DMS79 treated with DMSO at 0.1 percent for 48 hours (cell line): ENCODE measurements around the gene GDF2.

Experiments
- DNase-seq: peaks from one replicate; lab custom pipeline; 2025; lab: John Stamatoyannopoulos, UW

Gene GDF2

GRCh38 chr10:47353351-47353750 is 31.1 kb downstream of the GDF2 start:
- DNase-seq = no peak

GRCh38 chr10:47354165-47354564 is 31.9 kb downstream of the GDF2 start:
- no peak for DNase-seq

- no peak for DNase-seq
These were observed 32.6 kb downstream of the GDF2 start for GRCh38 chr10:47354900-47355299.

GRCh38 chr10:47356708-47357107 is 34.5 kb downstream of the GDF2 start:
- no peak for DNase-seq

GRCh38 chr10:47357131-47357582 is 34.9 kb downstream of the GDF2 start:
- no peak for DNase-seq

GRCh38 chr10:47357911-47358310 is 35.7 kb downstream of the GDF2 start:
- DNase-seq = no peak

GRCh38 chr10:47358457-47358856 is 36.2 kb downstream of the GDF2 start:
- DNase-seq = no peak

DNA sequence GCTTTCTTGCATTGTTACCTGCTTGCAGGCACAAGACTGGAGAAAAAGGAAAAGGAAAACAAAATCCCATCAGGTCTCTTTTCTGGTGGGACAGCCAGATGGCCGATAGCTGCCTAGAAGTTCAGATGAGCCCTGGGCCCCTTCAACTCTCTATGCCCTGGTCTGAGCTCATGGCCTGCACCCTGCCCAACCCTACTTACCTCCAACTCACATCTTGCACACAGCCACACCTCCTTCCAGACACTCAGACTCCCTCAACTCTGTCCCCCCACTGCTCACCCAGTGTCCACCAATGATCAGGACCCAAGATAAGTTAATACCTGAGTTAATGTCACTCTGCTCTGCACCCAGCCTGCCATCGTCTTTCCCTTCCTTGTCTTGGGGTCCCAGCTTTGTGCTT is 36.8 kb downstream of the GDF2 start:
- DNase-seq = no peak

DNA sequence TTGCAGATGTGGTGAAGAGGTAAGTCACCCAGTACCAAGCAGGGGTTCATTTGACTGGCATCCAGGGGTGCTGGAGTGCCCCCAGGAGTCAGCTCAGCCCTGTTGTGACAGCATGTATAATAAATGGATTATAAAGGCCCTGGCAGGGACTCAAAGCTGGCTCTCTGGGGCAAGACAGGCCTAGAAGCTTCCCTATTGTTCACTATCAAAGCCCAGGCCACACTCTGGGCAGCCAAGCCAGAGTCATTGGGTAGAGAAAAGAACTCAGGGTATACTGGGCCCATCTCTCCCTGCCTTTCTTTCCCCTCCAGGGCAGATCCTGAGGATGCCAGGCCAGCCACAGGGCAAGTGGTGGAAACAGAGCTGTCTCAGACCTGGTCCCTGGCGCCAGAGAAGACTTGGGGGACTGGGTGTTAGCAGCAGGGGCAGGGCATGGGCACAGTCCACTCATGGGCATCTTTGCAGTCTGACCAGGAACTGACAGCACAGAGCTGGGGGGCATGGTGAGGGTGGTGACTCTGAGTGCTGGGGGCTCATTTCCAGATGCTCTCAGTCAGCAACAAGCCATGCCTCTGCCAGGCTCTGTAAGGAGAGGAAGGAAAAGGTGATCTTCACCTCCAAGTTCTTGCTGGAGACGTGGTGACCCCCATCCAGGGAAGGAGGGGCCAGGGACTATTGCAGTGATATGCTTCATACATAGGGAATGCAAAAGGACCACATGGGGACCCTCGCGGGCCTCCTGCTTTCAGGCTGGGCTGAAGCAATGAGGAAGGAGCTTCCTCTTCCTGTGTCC is 37.6 kb downstream of the GDF2 start:
- DNase-seq = no peak

DNA sequence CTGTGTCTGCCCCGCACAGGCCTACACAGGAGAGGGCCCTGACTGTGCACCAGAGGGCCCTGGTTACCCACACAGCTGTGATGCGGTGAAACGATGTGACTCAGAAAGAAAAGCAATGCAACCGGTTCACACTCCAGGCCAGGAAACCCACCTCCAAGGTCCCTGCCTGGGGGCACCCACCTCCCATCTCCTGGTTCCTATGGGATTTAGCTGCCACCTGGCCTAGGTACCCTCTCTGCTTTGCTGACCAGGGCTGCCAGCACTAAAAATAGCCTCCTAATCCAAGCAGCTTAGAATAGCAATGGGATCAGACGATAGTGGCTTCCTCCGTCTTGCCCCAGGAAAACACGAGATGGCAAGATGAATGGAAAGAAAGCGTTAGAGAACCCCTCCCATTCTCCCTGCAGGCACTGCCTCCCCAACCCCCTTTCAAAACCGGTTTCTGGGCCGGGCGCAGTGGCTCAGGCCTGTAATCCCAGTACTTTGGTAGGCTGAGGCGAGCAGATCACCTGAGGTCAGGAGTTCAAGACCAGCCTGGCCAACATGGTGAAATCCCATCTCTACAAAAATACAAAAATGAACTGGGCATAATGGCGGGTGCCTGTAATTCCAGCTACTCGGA is 38.3 kb downstream of the GDF2 start:
- DNase-seq = no peak

GRCh38 chr10:47361293-47361692 is 39.0 kb downstream of the GDF2 start:
- DNase-seq = no peak

DNA sequence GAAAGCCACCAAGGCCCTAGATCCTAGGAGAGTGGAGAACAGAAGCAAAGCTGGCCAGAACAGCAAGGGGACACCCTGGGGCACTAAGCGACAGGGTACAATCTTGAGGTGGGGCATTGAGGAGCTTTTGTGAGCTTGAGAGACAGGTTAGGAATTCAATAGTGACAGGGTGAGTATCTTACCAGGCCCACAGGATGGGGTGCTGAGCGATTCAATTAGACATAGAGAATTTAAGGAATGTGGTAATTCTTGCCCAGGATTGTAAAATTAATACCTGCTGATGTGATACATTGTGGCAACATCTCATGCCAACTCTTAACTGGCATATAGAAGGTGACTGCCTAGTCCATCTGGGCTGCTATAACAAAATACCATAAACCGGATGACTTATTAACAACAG is 39.9 kb downstream of the GDF2 start:
- DNase-seq = no peak

DNA sequence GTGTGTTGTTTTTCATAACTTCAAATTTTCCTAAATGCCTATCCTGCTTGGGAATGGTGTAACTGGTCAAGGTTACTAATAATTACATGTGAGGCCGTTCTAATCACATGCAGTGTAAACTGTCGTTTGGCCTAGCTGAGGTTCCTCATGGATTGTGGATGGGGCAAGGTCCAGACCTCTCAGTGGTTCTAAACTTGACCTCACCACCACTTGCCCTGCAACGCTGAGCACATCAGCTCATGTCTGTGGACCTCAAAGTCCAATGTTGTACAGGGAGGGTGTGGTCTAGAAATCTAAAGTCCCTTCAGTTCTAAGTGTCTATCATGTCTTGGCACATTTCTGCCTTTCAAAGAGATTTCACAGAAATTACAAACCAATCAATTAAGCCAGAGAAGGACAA is 41.5 kb downstream of the GDF2 start:
- DNase-seq = no peak

DNA sequence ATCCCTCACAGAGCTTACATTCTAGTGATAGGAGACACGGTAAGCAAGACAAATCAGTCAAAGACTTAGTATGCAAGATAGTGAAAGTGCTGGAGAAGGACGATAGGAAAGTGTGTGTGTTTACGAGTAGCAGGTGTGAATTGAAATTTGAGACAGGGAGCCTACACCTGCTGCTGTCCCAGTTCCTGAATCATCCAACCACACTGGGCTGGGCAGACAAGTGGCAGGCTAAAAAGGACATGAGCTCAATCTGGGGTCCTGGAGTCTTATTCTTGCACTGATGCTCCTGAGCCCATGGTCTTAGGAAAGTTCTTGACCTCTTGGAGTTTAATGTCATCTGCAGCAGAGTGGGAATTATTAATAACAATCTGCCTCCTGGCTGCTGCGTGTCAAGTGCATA is 42.1 kb downstream of the GDF2 start:
- peak; percentile 33 for DNase-seq

DNA sequence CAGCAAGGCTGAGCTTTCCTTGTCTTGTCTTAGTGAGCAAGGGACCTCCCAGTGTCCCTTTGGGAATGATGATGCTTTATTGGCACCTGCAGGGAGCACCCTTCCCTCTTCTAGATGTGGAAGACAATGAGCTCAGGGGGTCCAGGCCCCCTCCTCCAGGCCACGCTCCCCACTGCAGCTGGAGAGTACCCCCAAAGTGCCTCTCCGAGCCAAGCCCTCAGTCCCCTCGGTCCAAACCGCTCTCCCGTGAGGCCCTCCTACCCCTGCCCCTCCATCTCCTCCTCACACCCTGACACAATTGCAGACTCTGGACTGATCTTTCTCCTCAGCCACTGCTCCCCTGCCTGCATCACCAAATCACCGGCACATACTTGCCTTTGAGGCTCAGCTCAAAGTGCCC is 42.7 kb downstream of the GDF2 start:
- no peak for DNase-seq

GRCh38 chr10:47365431-47366180 is 43.4 kb downstream of the GDF2 start:
- DNase-seq = no peak

- no peak for DNase-seq
These were observed 44.0 kb downstream of the GDF2 start for GRCh38 chr10:47366181-47366631.

DNA sequence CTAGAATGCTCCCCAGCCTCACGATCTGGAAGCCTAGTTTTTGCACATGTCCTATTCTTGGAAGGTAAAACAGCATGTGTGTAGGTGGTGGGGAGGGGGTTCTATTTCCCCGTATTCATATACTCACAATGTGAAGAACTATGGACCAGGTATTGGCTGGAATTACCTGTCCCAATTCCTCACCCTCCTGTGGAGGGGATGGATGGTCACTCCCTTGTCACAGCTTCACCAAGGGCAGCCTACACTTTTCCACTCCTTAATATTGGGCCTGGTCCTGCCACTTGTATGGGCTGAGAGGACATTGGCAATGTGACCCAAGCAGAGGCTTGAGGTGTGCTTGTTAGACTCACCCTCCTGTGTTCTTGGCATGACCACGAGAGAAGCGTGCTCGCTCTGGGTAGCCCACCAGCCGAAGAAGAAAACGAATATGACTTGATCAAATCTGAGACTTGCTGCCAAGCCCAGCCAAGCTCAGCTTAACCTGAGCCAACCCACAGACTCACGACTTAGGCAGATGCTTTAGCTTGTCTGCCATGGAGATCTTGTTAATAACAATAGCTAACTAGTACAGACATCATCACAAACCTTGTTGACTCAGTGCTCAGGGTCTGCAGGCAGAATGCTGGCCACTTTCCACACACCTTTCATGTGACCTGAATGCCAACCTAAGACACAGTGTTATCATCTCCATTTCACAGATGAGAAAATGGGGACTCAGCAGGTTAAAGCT is 44.6 kb downstream of the GDF2 start:
- no peak for DNase-seq

DNA sequence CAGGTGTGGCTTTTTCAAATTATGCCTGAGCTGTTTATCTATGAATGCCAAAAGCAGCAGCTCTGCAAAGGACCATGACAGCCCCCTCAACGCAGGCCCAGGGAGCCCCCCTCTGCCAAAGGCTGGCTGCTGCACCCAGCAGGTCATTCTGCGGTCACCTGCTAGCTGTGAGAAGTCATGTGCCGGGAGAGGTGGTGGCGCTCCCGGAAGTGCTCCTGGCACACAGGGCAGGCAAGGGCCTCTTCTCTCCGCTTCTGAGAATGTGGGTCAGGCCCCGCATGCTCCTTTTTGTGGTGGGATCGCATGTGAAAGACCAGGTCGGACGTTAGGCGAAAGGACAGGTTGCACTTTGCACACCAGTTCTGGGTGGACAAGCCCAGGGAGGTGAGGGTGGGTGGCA is 45.4 kb downstream of the GDF2 start:
- DNase-seq = no peak

DNA sequence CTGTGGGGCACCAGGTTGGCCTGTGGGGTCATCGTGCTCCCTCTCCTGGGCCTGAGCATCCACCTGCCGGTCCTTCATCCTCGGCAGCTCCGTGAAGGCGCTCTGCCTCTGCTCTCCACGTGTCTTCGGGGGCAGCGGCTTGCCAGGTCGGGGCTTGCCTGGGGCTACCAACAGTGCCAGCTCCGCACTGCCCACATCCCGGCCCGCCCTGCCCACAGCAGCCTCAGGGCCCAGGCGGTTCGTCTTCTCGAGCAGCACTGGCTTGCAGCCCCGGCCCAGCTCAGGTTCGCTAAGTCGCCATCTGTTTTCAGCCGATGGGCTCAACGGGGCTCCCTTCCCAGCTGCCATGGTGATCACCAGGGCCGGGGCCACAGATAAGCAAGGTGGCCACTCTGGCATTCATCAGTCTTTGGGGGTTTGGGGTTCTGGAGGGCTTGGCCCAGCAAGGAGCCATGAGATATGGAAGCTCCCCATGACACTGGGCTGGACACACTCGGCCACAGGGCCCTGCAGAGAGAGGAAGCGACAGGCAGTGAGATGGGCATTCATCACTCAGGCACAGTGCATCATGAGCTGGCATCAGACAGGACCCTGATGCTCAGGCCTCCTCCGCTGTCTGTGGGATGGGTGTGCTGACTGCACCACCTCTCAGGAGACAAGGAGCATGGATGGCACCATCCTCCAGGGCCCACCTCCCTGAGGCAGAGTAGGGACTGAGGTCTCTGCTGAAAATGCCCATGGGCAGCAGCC is 46.4 kb downstream of the GDF2 start:
- no peak for DNase-seq

GRCh38 chr10:47369251-47369894 is 47.1 kb downstream of the GDF2 start:
- no peak for DNase-seq
